ENCODE data around the gene COPB2. TPM values are rescaled to one million over a fixed set of nuclear protein-coding genes. Genes with fewer than 3 reads are reported as not detected.
A peak's percentile ranks its signal among the peaks of the same experiment; 100 is the strongest.

Gene COPB2
- total RNA-seq, 1 donor from 2014 or later: 106 TPM

GRCh38 chr3:139427283-139428060 is 38.0 kb upstream of the COPB2 start:
- Histone ChIP-seq H3K36me3 (no peaks in the 10 kb centered on the region), H3K4me1 (no peaks in the 10 kb centered on the region), H3K27ac (no peak overlapping the region), H3K27me3 (no peaks in the 10 kb centered on the region), H3K4me3 (no peak overlapping the region), H3K9me3 (no peaks in the 10 kb centered on the region)
- DNase-seq: no peak
- peak; percentile 84 for TF ChIP-seq CTCF (IDR thresholded peaks at IDR 0.05)
- intact Hi-C loops (cut with DNase I): loop anchor here (10.0 kb wide), 1 partner anchor 137 kb away; no protein-coding TSS in a partner anchor
- ATAC-seq: peak; percentile 95

GRCh38 chr3:139425745-139426400 is 36.4 kb upstream of the COPB2 start:
- intact Hi-C loops (cut with DNase I): loop anchor here (10.0 kb wide), 1 partner anchor 139 kb away; no protein-coding TSS in a partner anchor
- Histone ChIP-seq H3K4me3 (no peak overlapping the region), H3K4me1 (no peaks in the 10 kb centered on the region), H3K27ac (no peak overlapping the region), H3K27me3 (no peaks in the 10 kb centered on the region), H3K9me3 (no peaks in the 10 kb centered on the region), H3K36me3 (no peaks in the 10 kb centered on the region)
- ATAC-seq (no peak), DNase-seq (no peak)
- TF ChIP-seq CTCF (IDR thresholded peaks at IDR 0.05): no peak

- Histone ChIP-seq H3K27ac (no peak overlapping the region), H3K27me3 (no peaks in the 10 kb centered on the region), H3K9me3 (no peaks in the 10 kb centered on the region), H3K4me3 (no peak overlapping the region), H3K36me3 (no peaks in the 10 kb centered on the region), H3K4me1 (no peaks in the 10 kb centered on the region)
- ATAC-seq (no peak), DNase-seq (no peak)
- no peak for TF ChIP-seq CTCF (IDR thresholded peaks at IDR 0.05)
- intact Hi-C loops (cut with DNase I): loop anchor here (10.0 kb wide), 1 partner anchor 142 kb away; no protein-coding TSS in a partner anchor
Measured at GRCh38 chr3:139423232-139423631, 33.8 kb upstream of the COPB2 start.

GRCh38 chr3:139421460-139421859 is 32.0 kb upstream of the COPB2 start:
- ATAC-seq (no peak), DNase-seq (no peak)
- Histone ChIP-seq H3K9me3 (no peaks in the 10 kb centered on the region), H3K27me3 (no peaks in the 10 kb centered on the region), H3K36me3 (no peaks in the 10 kb centered on the region), H3K4me3 (no peak overlapping the region), H3K27ac (no peak overlapping the region), H3K4me1 (no peaks in the 10 kb centered on the region)
- TF ChIP-seq CTCF (IDR thresholded peaks at IDR 0.05): no peak
- intact Hi-C loops (cut with DNase I): loop anchor here (10.0 kb wide), 1 partner anchor 143 kb away; no protein-coding TSS in a partner anchor

GRCh38 chr3:139421040-139421439 is 31.6 kb upstream of the COPB2 start:
- ATAC-seq (no peak), DNase-seq (no peak)
- no peak for TF ChIP-seq CTCF (IDR thresholded peaks at IDR 0.05)
- Histone ChIP-seq H3K27ac (no peak overlapping the region), H3K4me1 (no peaks in the 10 kb centered on the region), H3K4me3 (no peak overlapping the region), H3K36me3 (no peaks in the 10 kb centered on the region), H3K27me3 (no peaks in the 10 kb centered on the region), H3K9me3 (no peaks in the 10 kb centered on the region)
- intact Hi-C loops (cut with DNase I): loop anchor here (10.0 kb wide), 1 partner anchor 144 kb away; no protein-coding TSS in a partner anchor

Measured in upper lobe of right lung (tissue), 1 donor.